ENCODE results near the gene PLPPR3. TPM values are rescaled to one million over a fixed set of nuclear protein-coding genes. Genes with fewer than 3 reads are reported as not detected.

PLPPR3 gene
- total RNA-seq, 1 donor from 2014 or later: 46.3 TPM

DNA sequence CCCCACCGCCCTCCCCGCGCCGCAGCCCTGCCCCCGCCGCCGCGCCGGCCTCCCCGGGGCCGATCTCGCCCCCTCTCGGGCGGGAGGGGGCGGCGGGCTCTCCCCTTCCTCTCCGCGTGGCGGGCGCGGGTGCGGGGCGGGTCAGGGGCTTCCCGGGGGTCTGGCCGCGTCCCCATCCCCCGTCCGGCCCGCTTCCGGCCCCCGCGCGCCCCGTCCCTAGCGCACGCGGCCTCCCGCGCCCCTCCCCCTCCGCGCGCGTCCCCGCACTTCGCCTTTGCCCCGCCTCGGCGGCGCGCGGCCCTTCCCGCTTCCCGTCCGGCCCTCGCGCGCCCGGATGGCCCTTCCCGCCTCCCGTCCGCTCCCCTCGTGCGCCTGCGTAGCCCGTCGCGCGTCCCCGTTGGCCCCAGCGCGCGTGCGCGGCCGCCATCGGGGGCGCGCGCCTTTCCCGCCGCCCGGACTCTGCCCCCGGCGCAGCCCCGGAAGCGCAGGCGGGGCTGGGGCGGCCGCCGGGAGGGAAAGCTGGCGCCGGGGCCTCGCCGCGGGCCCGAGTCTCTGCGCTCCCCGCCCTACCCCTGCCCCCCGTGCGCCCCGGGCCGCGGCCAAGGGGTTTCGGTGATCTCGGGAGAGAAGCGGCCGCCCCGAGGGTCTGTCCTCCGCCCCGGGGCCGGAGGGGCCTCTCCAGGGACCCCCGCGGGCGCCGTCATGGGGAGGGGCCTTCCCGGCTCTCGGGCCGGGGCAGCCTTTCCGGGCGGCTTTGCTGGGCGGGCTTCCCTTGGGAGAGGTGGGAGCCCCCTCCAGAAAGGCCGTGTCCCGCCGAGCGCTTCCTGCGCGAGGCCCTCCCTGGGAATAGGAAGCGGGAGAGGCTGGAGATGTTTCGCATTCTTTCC lies 24.0 kb downstream of the PLPPR3 start:
- Mint-ChIP-seq H3K36me3 (ENCODE audit: low read depth) (peaks cover 15% of the 10 kb centered on the region), H3K9me3 (no peaks in the 10 kb centered on the region), H3K4me1 (peaks cover 38% of the 10 kb centered on the region), H3K27me3 (ENCODE audit: low read depth) (peaks cover 16% of the 10 kb centered on the region), H3K27ac (ENCODE audit: unreplicated experiment) (peak overlapping the region; percentile 95), H3K4me3 (peak overlapping the region; percentile 98)
- TF ChIP-seq, protein P1, sequence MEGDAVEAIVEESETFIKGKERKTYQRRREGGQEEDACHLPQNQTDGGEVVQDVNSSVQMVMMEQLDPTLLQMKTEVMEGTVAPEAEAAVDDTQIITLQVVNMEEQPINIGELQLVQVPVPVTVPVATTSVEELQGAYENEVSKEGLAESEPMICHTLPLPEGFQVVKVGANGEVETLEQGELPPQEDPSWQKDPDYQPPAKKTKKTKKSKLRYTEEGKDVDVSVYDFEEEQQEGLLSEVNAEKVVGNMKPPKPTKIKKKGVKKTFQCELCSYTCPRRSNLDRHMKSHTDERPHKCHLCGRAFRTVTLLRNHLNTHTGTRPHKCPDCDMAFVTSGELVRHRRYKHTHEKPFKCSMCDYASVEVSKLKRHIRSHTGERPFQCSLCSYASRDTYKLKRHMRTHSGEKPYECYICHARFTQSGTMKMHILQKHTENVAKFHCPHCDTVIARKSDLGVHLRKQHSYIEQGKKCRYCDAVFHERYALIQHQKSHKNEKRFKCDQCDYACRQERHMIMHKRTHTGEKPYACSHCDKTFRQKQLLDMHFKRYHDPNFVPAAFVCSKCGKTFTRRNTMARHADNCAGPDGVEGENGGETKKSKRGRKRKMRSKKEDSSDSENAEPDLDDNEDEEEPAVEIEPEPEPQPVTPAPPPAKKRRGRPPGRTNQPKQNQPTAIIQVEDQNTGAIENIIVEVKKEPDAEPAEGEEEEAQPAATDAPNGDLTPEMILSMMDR (conservative IDR thresholded peaks at IDR 0.05): no peak
- peak; percentile 76 for DNase-seq (ENCODE audit: low read depth, low spot score)

DNA sequence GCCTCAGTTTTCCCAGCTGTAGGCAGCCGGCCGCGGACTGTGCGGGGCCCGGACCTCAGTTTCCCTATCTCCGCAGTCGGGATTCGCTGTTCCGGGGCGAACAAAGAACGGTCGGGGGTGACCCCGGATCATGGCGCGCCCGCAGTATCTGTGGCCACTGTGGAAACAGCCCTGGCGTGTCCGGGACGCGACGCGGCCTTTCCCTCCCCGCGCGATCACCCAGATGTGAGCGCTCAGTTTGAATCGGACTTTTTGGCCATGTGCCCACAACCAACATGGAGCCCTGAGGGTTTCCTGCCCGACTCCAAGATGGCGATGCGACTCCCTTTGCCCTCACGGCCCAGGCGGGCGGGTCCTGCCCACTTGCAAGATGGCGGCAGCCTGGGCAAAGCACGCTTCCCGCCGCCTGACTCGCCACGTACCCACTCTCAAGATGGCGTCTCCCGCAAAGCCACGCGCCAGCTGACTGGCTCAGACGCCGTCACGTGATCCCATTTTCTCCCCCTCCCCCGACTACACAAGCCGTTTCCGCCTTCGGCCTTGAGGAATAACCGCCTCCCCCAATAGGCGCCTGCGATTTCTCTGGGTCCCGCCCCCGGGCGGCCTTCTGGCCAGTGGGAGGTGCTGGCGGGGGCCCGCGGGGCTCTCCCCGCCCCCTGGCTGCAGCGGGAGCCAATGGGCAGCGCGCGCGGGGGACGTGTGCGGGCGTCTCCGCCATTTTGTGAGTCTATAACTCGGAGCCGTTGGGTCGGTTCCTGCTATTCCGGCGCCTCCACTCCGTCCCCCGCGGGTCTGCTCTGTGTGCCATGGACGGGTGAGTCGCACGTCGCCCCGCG lies 24.8 kb downstream of the PLPPR3 start, which contains the start of gene PTBP1:
Gene PTBP1, plus strand, starts transcription at position 761 of the 836 bp plus-strand sequence. Its CDS starts 46 bp downstream, at position 807.
- peaks cover 13% of the 10 kb centered on the region for H3K27me3 Mint-ChIP-seq (ENCODE audit: low read depth)
- H3K4me1 Mint-ChIP-seq: peaks cover 29% of the 10 kb centered on the region
- peak; percentile 97 for DNase-seq (ENCODE audit: low read depth, low spot score)
- no peaks in the 10 kb centered on the region for H3K9me3 Mint-ChIP-seq
- peak within 1 kb of the TSS; percentile 97 for H3K27ac Mint-ChIP-seq (ENCODE audit: unreplicated experiment)
- H3K4me3 Mint-ChIP-seq: peak within 1 kb of the TSS; percentile 98
- TF ChIP-seq, protein P1 (conservative IDR thresholded peaks at IDR 0.05): no peak
- H3K36me3 Mint-ChIP-seq (ENCODE audit: low read depth): peaks cover 11% of the 10 kb centered on the region

DNA sequence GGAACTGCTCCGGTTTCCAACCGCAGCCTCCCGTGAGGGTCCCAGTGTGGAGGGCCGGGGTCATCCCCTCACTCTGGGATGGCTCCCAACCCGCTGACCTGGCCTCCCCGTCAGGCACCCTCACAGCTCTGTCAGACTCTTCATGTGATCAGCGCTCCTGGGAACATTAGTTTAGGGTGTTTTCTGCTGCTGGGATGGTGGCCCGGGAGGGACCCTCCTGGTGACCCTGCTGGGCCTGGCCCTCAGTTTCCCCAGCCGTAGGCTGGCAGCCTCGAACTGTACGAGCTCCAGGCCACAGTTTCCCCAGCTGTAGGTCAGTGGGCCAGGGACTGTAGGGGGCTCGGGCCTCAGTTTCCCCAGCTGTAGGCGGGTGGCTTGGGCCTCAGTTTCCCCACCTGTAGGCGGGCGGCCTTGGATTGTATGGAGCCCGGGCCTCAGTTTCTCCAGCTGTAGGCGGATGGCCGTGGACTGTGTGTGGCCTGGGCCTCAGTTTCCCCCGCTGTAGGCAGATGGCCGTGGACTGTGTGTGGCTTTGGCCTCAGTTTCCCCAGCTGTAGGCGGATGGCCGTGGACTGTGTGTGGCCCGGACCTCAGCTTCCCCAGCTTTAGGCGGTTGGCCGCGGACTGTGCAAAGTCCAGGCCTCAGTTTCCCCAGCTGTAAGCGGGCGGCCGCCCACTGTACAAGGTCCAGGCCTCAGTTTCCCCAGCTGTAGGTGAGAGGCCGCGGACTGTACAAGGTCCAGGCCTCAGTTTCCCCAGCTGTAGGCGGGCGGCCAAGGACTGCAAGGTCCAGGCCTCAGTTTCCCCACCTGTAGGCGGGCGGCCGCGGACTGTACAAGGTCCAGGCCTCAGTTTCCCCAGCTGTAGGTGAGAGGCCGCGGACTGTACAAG lies 25.8 kb downstream of the PLPPR3 start:
- peaks cover 26% of the 10 kb centered on the region for H3K4me1 Mint-ChIP-seq
- TF ChIP-seq, protein P1 (conservative IDR thresholded peaks at IDR 0.05): no peak
- no peak overlapping the region for H3K27ac Mint-ChIP-seq (ENCODE audit: unreplicated experiment)
- H3K4me3 Mint-ChIP-seq: peak overlapping the region; percentile 98
- peaks cover 13% of the 10 kb centered on the region for H3K27me3 Mint-ChIP-seq (ENCODE audit: low read depth)
- no peaks in the 10 kb centered on the region for H3K9me3 Mint-ChIP-seq
- peaks cover 11% of the 10 kb centered on the region for H3K36me3 Mint-ChIP-seq (ENCODE audit: low read depth)
- no peak for DNase-seq (ENCODE audit: low read depth, low spot score)

DNA sequence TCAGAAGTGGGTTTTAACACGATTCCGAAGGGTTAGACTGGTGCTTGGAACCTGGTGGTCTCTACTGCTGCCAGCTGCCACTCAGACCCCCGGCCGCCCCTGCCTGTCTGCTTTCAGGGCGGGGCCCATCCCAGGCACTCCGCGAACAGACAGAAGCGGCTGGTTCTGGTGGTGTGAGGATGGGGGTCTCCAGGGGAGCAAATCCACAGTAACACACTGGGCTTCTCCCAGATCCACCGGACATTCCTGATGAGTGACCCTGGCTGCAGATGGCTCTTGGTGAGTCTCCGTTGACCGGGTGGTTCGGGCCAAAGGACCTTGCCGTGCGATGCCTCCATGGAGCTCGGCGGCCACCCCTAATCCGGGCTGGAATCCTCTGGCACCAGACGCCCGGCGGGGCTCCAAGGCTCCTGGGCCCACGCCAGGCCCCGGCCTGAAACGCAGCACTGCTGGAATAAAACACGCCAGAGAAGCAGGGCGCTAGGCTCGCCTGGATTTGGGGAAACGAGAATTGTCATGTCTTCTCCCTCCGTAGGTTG lies 26.6 kb downstream of the PLPPR3 start:
- H3K27me3 Mint-ChIP-seq (ENCODE audit: low read depth): peaks cover 13% of the 10 kb centered on the region
- peaks cover 20% of the 10 kb centered on the region for H3K4me1 Mint-ChIP-seq
- peak overlapping the region; percentile 49 for H3K4me3 Mint-ChIP-seq

More for the DNA sequence above, 26.6 kb downstream of the PLPPR3 start:
- TF ChIP-seq, protein P1 (conservative IDR thresholded peaks at IDR 0.05): no peak
- Mint-ChIP-seq H3K9me3 (no peaks in the 10 kb centered on the region), H3K36me3 (ENCODE audit: low read depth) (peaks cover 7% of the 10 kb centered on the region), H3K27ac (ENCODE audit: unreplicated experiment) (no peak overlapping the region)
- no peak for DNase-seq (ENCODE audit: low read depth, low spot score)

Data from neural crest cell (in vitro differentiated cells).